ENCODE data around the gene AK1. TPM values are rescaled to one million over a fixed set of nuclear protein-coding genes. Genes with fewer than 3 reads are reported as not detected.

The AK1 gene
- total RNA-seq, 1 donor: 37.1 TPM

GRCh38 chr9:127828262-127829031 is 49.0 kb downstream of the AK1 start:
- peak overlapping the region; percentile 29 for H3K4me3 ChIP-seq (ENCODE audit: low read depth, low read length)
- DNase-seq (ENCODE audit: low read depth): peak; percentile 81
- TF ChIP-seq CTCF (IDR thresholded peaks at IDR 0.05; ENCODE audit: insufficient read depth, low read depth, low read length): no peak

- no peak for DNase-seq (ENCODE audit: low read depth)
- H3K4me3 ChIP-seq (ENCODE audit: low read depth, low read length): no peak overlapping the region
- no peak for TF ChIP-seq CTCF (IDR thresholded peaks at IDR 0.05; ENCODE audit: insufficient read depth, low read depth, low read length)
Measured at GRCh38 chr9:127826253-127826913, 51.1 kb downstream of the AK1 start.

GRCh38 chr9:127825319-127826051 is 52.0 kb downstream of the AK1 start:
- TF ChIP-seq CTCF (IDR thresholded peaks at IDR 0.05; ENCODE audit: insufficient read depth, low read depth, low read length): peak; percentile 17
- no peak for DNase-seq (ENCODE audit: low read depth)
- H3K4me3 ChIP-seq (ENCODE audit: low read depth, low read length): no peak overlapping the region

- H3K4me3 ChIP-seq (ENCODE audit: low read depth, low read length): no peak overlapping the region
- DNase-seq (ENCODE audit: low read depth): no peak
- TF ChIP-seq CTCF (IDR thresholded peaks at IDR 0.05; ENCODE audit: insufficient read depth, low read depth, low read length): no peak
Measured at GRCh38 chr9:127822108-127822507, 55.4 kb downstream of the AK1 start.

GRCh38 chr9:127818574-127818973 is 58.9 kb downstream of the AK1 start:
- no peak for TF ChIP-seq CTCF (IDR thresholded peaks at IDR 0.05; ENCODE audit: insufficient read depth, low read depth, low read length)
- no peak overlapping the region for H3K4me3 ChIP-seq (ENCODE audit: low read depth, low read length)
- DNase-seq (ENCODE audit: low read depth): no peak

- H3K4me3 ChIP-seq (ENCODE audit: low read depth, low read length): no peak overlapping the region
- no peak for DNase-seq (ENCODE audit: low read depth)
- no peak for TF ChIP-seq CTCF (IDR thresholded peaks at IDR 0.05; ENCODE audit: insufficient read depth, low read depth, low read length)
Measured at GRCh38 chr9:127817881-127818434, 59.5 kb downstream of the AK1 start.
